ENCODE measurements around the gene SERPINA5. TPM values are rescaled to one million over a fixed set of nuclear protein-coding genes. Genes with fewer than 3 reads are reported as not detected.

The SERPINA5 gene
- total RNA-seq, 4 donors from 2014 or later = 0.38 to 4.1 (median 1.9) TPM

GRCh38 chr14:94592457-94592856 is 11.2 kb downstream of the SERPINA5 start:
- intact Hi-C loops (cut with DNase I; ENCODE audit: low total_unique reads) = no loop called here
- no peak overlapping the region for H3K4me3 ChIP-seq (ENCODE audit: low read depth, poor library complexity, severe bottlenecking)
- DNase-seq (ENCODE audit: low spot score in 2 of 2) = no peak
- no peak for TF ChIP-seq CTCF (IDR thresholded peaks at IDR 0.05)
- no peak for TF ChIP-seq POLR2A (IDR thresholded peaks at IDR 0.05)

GRCh38 chr14:94593376-94593748 is 12.1 kb downstream of the SERPINA5 start:
- no peak overlapping the region for H3K4me3 ChIP-seq (ENCODE audit: low read depth, poor library complexity, severe bottlenecking)
- intact Hi-C loops (cut with DNase I; ENCODE audit: low total_unique reads) = no loop called here
- 71 to 80% methylated on average over 3 of the region's 3 CpGs for WGBS, 2 donors
- no peak for TF ChIP-seq POLR2A (IDR thresholded peaks at IDR 0.05)
- TF ChIP-seq CTCF (IDR thresholded peaks at IDR 0.05) = no peak
- no peak for DNase-seq (ENCODE audit: low spot score in 2 of 2)

DNA sequence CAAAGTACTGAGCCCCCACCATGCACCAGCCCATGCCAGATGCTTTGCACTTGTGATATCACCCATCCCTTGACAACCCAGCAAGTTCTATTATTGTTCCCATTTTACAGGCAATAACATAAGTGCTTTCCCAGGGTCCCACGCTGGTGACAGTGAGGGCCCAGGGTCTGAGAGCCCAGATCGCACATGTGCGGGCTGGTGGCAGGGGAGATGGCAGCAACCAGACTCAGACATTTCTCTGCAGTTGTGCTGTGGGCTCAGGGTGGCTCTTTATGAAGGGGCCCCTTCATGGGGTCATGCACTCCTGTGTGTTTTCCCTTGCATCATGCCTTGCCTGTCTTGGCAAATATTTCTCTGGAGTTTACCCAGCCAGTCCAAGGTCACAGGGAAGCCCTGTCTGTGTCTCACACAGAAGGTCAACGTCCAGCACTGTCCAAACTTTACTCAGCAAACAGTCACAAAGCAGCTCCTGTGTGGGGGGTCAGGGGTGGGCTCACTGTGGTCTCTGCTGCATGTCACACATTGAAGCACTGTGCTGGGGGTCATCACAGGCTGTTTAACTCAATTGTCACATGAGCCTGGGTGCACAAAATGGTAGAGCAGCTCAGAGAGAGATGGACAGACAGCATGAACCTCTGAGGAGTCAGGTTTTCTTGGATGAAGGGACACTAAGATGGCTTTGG is 12.7 kb downstream of the SERPINA5 start:
- DNase-seq (ENCODE audit: low spot score in 2 of 2) = no peak
- no peak overlapping the region for H3K4me3 ChIP-seq (ENCODE audit: low read depth, poor library complexity, severe bottlenecking)
- 90 to 91% methylated on average over 4 of the region's 4 CpGs for WGBS, 2 donors
- peak in 1 of 3 donors; percentile 100 for TF ChIP-seq CTCF (IDR thresholded peaks at IDR 0.05)
- no peak for TF ChIP-seq POLR2A (IDR thresholded peaks at IDR 0.05)
- intact Hi-C loops (cut with DNase I; ENCODE audit: low total_unique reads) = no loop called here

DNA sequence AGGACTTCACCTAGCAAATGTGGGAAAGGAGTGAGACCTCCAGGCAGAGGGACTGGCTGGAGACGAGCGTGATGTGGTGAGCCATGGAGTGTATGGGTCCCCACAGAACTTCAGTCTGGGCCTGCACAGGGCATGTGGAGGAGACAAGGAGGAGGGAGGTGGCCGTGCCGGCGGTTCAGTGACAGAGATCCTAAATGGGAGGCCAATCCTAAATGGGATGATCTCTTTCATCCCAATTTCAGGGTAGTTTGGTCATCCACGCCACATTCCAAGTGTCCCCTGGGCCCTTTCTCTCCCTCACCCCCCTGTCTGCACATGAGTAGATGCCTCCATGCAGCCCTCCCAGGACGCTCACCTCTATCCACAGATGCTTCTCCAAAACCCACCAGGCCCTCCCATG is 13.2 kb downstream of the SERPINA5 start:
- H3K4me3 ChIP-seq (ENCODE audit: low read depth, poor library complexity, severe bottlenecking) = no peak overlapping the region
- intact Hi-C loops (cut with DNase I; ENCODE audit: low total_unique reads) = no loop called here
- TF ChIP-seq CTCF (IDR thresholded peaks at IDR 0.05) = no peak
- no peak for TF ChIP-seq POLR2A (IDR thresholded peaks at IDR 0.05)
- DNase-seq (ENCODE audit: low spot score in 2 of 2) = no peak
- WGBS, 2 donors = 94 to 98% methylated on average over 7 of the region's 7 CpGs

- no peak overlapping the region for H3K4me3 ChIP-seq (ENCODE audit: low read depth, poor library complexity, severe bottlenecking)
- TF ChIP-seq CTCF (IDR thresholded peaks at IDR 0.05) (no peak), POLR2A (IDR thresholded peaks at IDR 0.05) (no peak)
- intact Hi-C loops (cut with DNase I; ENCODE audit: low total_unique reads) = no loop called here
- no peak for DNase-seq (ENCODE audit: low spot score in 2 of 2)
- WGBS, 2 donors = 88 to 94% methylated on average over 2 of the region's 2 CpGs
These were observed 14.7 kb downstream of the SERPINA5 start for GRCh38 chr14:94595912-94596311.

DNA sequence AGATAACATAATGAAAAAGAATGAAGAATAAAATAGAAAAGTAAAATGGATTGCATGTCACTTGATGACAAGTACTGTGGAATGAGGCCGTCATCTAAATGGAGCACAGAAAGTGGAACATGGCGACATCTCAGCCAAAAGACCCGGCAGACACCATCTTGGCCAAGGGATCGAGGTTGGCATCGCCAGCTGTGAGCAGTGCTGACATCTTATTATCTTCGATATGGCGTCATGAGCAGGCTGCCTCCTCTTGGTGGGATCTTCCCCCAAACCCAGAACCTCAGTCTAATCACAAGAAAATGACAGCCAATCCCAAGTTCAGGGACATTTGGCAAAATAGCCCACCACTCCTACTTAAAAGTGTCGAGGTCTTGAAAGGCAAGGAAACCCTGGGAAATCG is 15.1 kb downstream of the SERPINA5 start:
- DNase-seq (ENCODE audit: low spot score in 2 of 2) = no peak
- TF ChIP-seq POLR2A (IDR thresholded peaks at IDR 0.05) = no peak
- no peak for TF ChIP-seq CTCF (IDR thresholded peaks at IDR 0.05)
- H3K4me3 ChIP-seq (ENCODE audit: low read depth, poor library complexity, severe bottlenecking) = no peak overlapping the region
- intact Hi-C loops (cut with DNase I; ENCODE audit: low total_unique reads) = no loop called here
- WGBS, 2 donors = 93 to 94% methylated on average over 9 of the region's 9 CpGs

Data from lower leg skin (tissue), 4 donors.